ENCODE data around the gene INO80.

DNA sequence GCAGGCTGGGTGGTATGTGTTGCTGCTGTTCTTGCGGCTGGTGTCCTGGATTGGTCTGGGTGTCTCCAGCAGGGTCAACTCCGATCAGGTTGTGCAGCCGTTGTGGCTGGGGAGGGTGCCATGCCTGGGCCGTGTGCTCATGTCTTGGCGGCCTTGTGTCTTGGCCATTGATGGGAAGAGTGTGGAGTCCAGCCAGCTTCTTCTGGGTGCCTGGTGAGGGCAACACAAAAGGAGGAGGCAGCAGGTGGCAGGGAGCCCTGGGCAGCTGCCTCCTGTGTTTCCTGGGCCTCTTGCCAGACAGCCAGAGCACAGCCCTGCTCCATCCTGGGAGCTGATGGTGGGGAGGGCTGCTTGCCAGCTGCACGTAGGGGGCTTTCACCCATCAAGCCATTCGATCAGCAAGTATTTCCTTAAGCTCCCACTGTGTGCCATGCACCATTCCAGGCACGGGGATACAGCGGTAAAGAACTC is 158.5 kb downstream of the INO80 start:
- TF ChIP-seq POLR2A (IDR thresholded peaks at IDR 0.05) (no peak), CTCF (IDR thresholded peaks at IDR 0.05) (no peak)

All from prostate gland (tissue), 2 donors.